ENCODE measurements around the gene PRR7.
"Not testable (repeated sequence)": the region's sequence is repeated elsewhere in the genome, so short reads cannot be mapped to it uniquely, and the experiment has no call there.

The PRR7 gene

GRCh38 chr5:177484902-177485549 is 38.4 kb downstream of the PRR7 start:
- no peak for DNase-seq (ENCODE audit: low spot score)

GRCh38 chr5:177485753-177486152 is 39.1 kb downstream of the PRR7 start:
- not testable (repeated sequence) for DNase-seq (ENCODE audit: low spot score)

- no peak for DNase-seq (ENCODE audit: low spot score)
These were observed 39.6 kb downstream of the PRR7 start for GRCh38 chr5:177486256-177486655.

- DNase-seq (ENCODE audit: low spot score): no peak
These were observed 40.5 kb downstream of the PRR7 start for GRCh38 chr5:177487144-177487543.

- DNase-seq (ENCODE audit: low spot score): no peak
These were observed 41.4 kb downstream of the PRR7 start for GRCh38 chr5:177487975-177488374.

- DNase-seq (ENCODE audit: low spot score): no peak
These were observed 42.6 kb downstream of the PRR7 start for GRCh38 chr5:177489119-177489716.

- no peak for DNase-seq (ENCODE audit: low spot score)
These were observed 43.8 kb downstream of the PRR7 start for GRCh38 chr5:177490311-177490991.

- DNase-seq (ENCODE audit: low spot score): no peak
These were observed 44.4 kb downstream of the PRR7 start for GRCh38 chr5:177490992-177491391.

- no peak for DNase-seq (ENCODE audit: low spot score)
These were observed 44.9 kb downstream of the PRR7 start for GRCh38 chr5:177491429-177491945.

- DNase-seq (ENCODE audit: low spot score): no peak
These were observed 45.6 kb downstream of the PRR7 start for GRCh38 chr5:177491983-177492746.

- no peak for DNase-seq (ENCODE audit: low spot score)
These were observed 46.2 kb downstream of the PRR7 start for GRCh38 chr5:177492841-177493240.

GRCh38 chr5:177493795-177494345 is 47.3 kb downstream of the PRR7 start:
- no peak for DNase-seq (ENCODE audit: low spot score)

- DNase-seq (ENCODE audit: low spot score): peak; percentile 61
These were observed 48.0 kb downstream of the PRR7 start for GRCh38 chr5:177494346-177495195.

- DNase-seq (ENCODE audit: low spot score): no peak
These were observed 48.8 kb downstream of the PRR7 start for GRCh38 chr5:177495243-177496060.

GRCh38 chr5:177496070-177496726 is 49.6 kb downstream of the PRR7 start:
- no peak for DNase-seq (ENCODE audit: low spot score)

GRCh38 chr5:177496727-177497291 is 50.2 kb downstream of the PRR7 start:
- DNase-seq (ENCODE audit: low spot score): no peak

GRCh38 chr5:177497292-177498012 is 50.8 kb downstream of the PRR7 start, which contains the start of gene PDLIM7:
Gene PDLIM7, minus strand, starts transcription at chr5:177497604. Its CDS starts 1,092 bp downstream, at chr5:177496512.
- DNase-seq (ENCODE audit: low spot score): peak; percentile 99

- DNase-seq (ENCODE audit: low spot score): no peak
These were observed 51.6 kb downstream of the PRR7 start for GRCh38 chr5:177498013-177498787.
